ENCODE data around the gene FAM124B. TPM values are rescaled to one million over a fixed set of nuclear protein-coding genes. Genes with fewer than 3 reads are reported as not detected.

The FAM124B gene, protein sequence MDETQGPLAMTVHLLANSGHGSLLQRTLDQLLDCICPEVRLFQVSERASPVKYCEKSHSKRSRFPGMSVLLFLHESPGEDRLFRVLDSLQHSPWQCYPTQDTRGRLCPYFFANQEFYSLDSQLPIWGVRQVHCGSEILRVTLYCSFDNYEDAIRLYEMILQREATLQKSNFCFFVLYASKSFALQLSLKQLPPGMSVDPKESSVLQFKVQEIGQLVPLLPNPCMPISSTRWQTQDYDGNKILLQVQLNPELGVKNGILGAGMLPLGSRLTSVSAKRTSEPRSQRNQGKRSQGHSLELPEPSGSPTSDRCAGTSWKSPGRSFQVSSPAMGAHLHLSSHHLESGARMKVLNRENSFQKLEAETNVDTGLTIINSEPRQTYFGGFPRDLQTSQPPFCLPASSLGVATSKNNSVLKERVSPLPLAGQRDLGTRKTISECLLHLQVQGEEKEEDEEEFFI
- total RNA-seq (5.2 TPM), polyA plus RNA-seq (1 to 10 TPM; 1.6 to 4.2 (median 2.9) TPM)

DNA sequence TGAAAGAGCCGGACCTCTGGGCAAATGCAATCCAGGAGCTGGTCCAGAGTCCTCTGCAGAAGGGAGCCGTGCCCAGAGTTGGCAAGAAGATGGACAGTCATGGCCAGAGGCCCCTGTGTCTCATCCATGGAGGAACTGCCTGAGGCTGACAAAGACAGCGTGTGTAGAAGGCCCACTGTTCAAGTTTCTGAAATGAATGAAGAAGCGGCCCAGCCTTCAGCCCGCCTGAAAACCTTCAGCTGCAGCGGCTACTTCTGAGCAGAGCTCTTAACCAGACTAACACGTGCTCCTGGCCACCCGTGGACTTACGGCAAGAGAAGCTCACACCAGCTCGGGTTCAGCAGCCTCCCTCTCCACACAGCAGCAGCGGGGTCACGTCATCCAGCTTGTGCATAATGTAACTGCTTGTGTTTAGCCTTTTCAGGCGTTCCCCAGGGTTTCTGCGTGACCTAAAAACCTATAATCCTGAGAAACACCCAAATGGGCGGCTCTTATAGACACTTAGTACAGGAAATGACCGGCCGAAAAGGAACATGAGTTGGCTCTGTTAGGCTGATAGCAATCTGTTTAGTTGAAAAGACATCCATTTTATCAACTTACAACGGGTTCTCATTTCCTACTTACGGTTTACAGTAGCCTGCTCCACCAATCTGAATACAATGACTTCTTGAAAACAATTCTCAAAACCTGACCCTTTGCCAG, at the start of gene FAM124B:
Gene FAM124B, minus strand, starts transcription at position 467 of the 702 bp plus-strand sequence. Its CDS starts 339 bp downstream, at position 128.
- DNase-seq (peak; percentile 20 to 87 (median 49)), ATAC-seq (ENCODE audit: low read depth in 2 of 2) (peak; percentile 65 to 77)
- no peaks in the 10 kb centered on the region for H3K36me3 ChIP-seq (ENCODE audit: control insufficient read depth, insufficient read depth, low read length)
- Mint-ChIP-seq H3K27me3 (no peaks in the 10 kb centered on the region), H3K27ac (peak within 1 kb of the TSS; percentile 70 to 95 (median 82)), H3K4me1 (peaks cover 5 to 45% (median 15%) of the 10 kb centered on the region in 4 donors), H3K36me3 (peaks cover 9% of the 10 kb centered on the region), H3K9me3 (peaks cover 0 to 2% (median 0%) of the 10 kb centered on the region in 7 donors), H3K4me3 (peak within 1 kb of the TSS; percentile 71 to 90 (median 84))
- peak within 1 kb of the TSS; percentile 76 for H3K4me3 ChIP-seq (ENCODE audit: low read depth, low read length)
- H3K9me3 ChIP-seq (ENCODE audit: control insufficient read depth in 2 of 2, low read length in 2 of 2) = no peaks in the 10 kb centered on the region
- H3K27ac ChIP-seq (ENCODE audit: insufficient read depth, low read length, poor library complexity, severe bottlenecking) = peak within 1 kb of the TSS; percentile 54
- no peaks in the 10 kb centered on the region for H3K4me1 ChIP-seq (ENCODE audit: control insufficient read depth, insufficient read depth, low read length, poor library complexity, severe bottlenecking)
- H3K27me3 ChIP-seq (ENCODE audit: control insufficient read depth, insufficient read depth, low read length) = no peaks in the 10 kb centered on the region

DNA sequence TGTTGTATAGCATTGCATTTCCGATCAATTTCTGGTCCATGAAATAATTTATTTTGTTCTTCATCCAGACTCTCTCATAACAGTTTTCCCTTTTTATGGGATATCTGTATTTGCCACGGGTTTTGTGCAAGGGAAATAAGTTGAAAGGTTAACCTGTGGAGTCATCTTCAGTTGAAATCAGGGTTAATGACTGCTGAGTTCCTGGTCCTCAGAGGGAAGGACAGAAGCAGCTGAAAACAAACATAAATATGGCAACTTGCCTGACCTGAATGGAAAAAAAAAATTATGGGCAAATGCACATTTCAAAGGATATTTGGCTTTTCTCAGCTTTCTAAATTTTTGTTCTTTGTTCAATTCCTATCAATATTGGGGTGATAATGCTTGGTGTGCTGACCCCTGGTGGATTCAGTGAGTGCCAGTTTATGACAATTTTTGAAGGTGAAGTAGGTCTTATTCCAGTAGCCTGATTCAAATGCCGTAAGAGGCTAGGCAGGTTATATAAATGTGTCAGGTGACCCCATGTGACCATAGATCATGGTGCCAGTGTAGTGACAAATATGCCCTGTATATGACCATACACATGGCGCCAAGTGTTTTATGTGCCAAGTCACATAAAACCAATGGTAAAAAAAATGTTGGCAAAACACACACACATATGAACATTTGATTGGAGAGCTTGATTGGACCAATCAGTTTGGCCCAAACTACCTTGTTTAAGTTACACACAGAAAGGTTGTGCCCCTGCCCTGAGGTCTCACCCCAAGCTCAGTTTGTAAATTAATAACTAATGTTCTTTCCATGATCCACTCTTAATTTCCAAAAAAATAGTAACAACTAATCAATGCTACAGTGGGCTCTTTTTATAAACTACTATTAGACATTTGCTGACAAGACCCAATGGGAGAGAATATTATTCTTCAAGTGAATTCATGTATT, 47.6 kb upstream of the FAM124B start:
- DNase-seq = peak in 1 of 3 donors; percentile 53
- Mint-ChIP-seq H3K4me3 (no peak overlapping the region), H3K4me1 (no peaks in the 10 kb centered on the region), H3K9me3 (peaks cover 0 to 1% (median 0%) of the 10 kb centered on the region in 7 donors), H3K27ac (no peak overlapping the region), H3K27me3 (peaks cover 23% of the 10 kb centered on the region), H3K36me3 (no peaks in the 10 kb centered on the region)
- ATAC-seq (ENCODE audit: low read depth in 2 of 2) = no peak
- peaks cover 2% of the 10 kb centered on the region for H3K27me3 ChIP-seq (ENCODE audit: control insufficient read depth, insufficient read depth, low read length)
- no peak overlapping the region for H3K27ac ChIP-seq (ENCODE audit: insufficient read depth, low read length, poor library complexity, severe bottlenecking)
- no peaks in the 10 kb centered on the region for H3K9me3 ChIP-seq (ENCODE audit: control insufficient read depth in 2 of 2, low read length in 2 of 2)
- no peaks in the 10 kb centered on the region for H3K36me3 ChIP-seq (ENCODE audit: control insufficient read depth, insufficient read depth, low read length)
- no peak overlapping the region for H3K4me3 ChIP-seq (ENCODE audit: low read depth, low read length)
- H3K4me1 ChIP-seq (ENCODE audit: control insufficient read depth, insufficient read depth, low read length, poor library complexity, severe bottlenecking) = no peaks in the 10 kb centered on the region

DNA sequence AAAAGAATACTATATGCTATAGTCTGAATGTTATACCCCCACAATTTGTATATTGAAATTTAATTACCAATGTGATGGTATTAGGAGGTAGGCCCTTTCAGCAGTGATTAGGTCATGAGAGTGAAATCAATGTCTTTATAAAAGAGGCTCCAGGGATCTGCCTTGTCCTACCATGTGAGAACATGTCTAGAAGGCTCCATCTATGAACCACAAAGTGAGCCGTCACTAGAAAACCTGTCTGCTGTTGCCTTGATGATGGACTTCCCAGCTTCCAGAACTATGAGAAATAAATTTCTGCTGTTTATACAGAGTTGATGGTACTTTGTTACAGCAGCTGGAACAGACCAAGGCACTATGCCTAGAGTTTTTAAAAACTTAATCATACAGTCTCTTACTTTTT, 46.3 kb upstream of the FAM124B start:
- ATAC-seq (ENCODE audit: low read depth in 2 of 2) (no peak), DNase-seq (no peak)
- peaks cover 24% of the 10 kb centered on the region for H3K27me3 Mint-ChIP-seq

DNA sequence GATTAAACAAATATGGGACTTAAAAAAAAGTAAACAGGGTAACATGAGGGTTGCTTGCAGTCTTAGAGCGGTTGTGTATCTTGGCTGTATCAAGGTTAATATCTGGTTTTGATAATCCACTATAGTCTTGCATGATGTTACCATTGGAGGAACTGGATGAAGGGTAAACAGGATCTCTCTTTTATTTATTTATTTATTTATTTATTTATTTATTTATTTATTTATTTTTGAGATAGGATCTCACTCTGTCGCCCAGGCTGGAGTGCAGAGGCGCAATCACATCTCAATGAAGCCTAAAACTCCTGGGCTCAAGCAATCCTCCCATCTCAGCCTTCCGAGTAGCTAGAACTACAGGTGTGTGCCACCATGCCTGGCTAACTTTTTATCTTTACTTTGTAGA, 42.9 kb upstream of the FAM124B start:
- Histone ChIP-seq H3K36me3 (ENCODE audit: control insufficient read depth, insufficient read depth, low read length) (no peaks in the 10 kb centered on the region), H3K9me3 (ENCODE audit: control insufficient read depth in 2 of 2, low read length in 2 of 2) (no peaks in the 10 kb centered on the region), H3K27me3 (ENCODE audit: control insufficient read depth, insufficient read depth, low read length) (peaks cover 11% of the 10 kb centered on the region), H3K27ac (ENCODE audit: insufficient read depth, low read length, poor library complexity, severe bottlenecking) (no peak overlapping the region), H3K4me3 (ENCODE audit: low read depth, low read length) (no peak overlapping the region), H3K4me1 (ENCODE audit: control insufficient read depth, insufficient read depth, low read length, poor library complexity, severe bottlenecking) (peaks cover 11% of the 10 kb centered on the region)
- no peak overlapping the region for H3K27ac Mint-ChIP-seq
- no peak overlapping the region for H3K4me3 Mint-ChIP-seq
- ATAC-seq (ENCODE audit: low read depth in 2 of 2) (no peak), DNase-seq (no peak)
- H3K36me3 Mint-ChIP-seq = no peaks in the 10 kb centered on the region
- peaks cover 39% of the 10 kb centered on the region for H3K27me3 Mint-ChIP-seq
- H3K9me3 Mint-ChIP-seq = peaks cover 0 to 2% (median 0%) of the 10 kb centered on the region in 7 donors
- H3K4me1 Mint-ChIP-seq = peaks cover 3 to 15% (median 8%) of the 10 kb centered on the region in 4 donors

More for the DNA sequence above, 46.3 kb upstream of the FAM124B start:
- Histone ChIP-seq H3K4me3 (ENCODE audit: low read depth, low read length) (no peak overlapping the region), H3K27me3 (ENCODE audit: control insufficient read depth, insufficient read depth, low read length) (peaks cover 5% of the 10 kb centered on the region), H3K9me3 (ENCODE audit: control insufficient read depth in 2 of 2, low read length in 2 of 2) (no peaks in the 10 kb centered on the region), H3K27ac (ENCODE audit: insufficient read depth, low read length, poor library complexity, severe bottlenecking) (no peak overlapping the region), H3K36me3 (ENCODE audit: control insufficient read depth, insufficient read depth, low read length) (no peaks in the 10 kb centered on the region), H3K4me1 (ENCODE audit: control insufficient read depth, insufficient read depth, low read length, poor library complexity, severe bottlenecking) (no peaks in the 10 kb centered on the region)
- Mint-ChIP-seq H3K4me1 (peaks cover 0 to 5% (median 4%) of the 10 kb centered on the region in 4 donors), H3K27ac (no peak overlapping the region), H3K4me3 (no peak overlapping the region), H3K36me3 (no peaks in the 10 kb centered on the region), H3K9me3 (peaks cover 0 to 1% (median 0%) of the 10 kb centered on the region in 7 donors)

DNA sequence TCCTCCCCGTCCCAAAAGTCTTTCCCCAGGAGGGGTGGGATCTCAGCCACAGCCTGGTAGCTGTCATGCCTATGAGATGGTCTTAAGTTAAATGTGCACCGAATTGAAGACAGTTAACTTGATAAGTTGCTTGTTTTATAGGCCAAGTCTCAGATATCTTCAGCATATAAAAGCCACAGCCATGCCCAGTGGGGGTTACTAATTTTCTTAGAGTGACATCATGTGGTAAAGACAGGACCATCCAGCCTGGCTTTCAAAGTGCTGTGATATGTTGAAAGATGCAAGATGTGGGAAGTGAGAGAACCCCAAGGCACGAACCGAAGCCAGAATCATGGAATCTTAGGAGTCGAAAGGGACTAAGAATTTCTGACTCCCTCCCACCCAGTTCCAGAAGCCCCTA, 42.1 kb upstream of the FAM124B start:
- peaks cover 0 to 2% (median 0%) of the 10 kb centered on the region in 7 donors for H3K9me3 Mint-ChIP-seq
- peaks cover 11% of the 10 kb centered on the region for H3K27me3 ChIP-seq (ENCODE audit: control insufficient read depth, insufficient read depth, low read length)
- H3K4me3 Mint-ChIP-seq = no peak overlapping the region
- H3K4me1 ChIP-seq (ENCODE audit: control insufficient read depth, insufficient read depth, low read length, poor library complexity, severe bottlenecking) = peaks cover 11% of the 10 kb centered on the region
- H3K36me3 ChIP-seq (ENCODE audit: control insufficient read depth, insufficient read depth, low read length) = no peaks in the 10 kb centered on the region
- H3K36me3 Mint-ChIP-seq = no peaks in the 10 kb centered on the region
- H3K27ac ChIP-seq (ENCODE audit: insufficient read depth, low read length, poor library complexity, severe bottlenecking) = no peak overlapping the region
- peaks cover 47% of the 10 kb centered on the region for H3K27me3 Mint-ChIP-seq
- no peaks in the 10 kb centered on the region for H3K9me3 ChIP-seq (ENCODE audit: control insufficient read depth in 2 of 2, low read length in 2 of 2)
- peaks cover 3 to 15% (median 8%) of the 10 kb centered on the region in 4 donors for H3K4me1 Mint-ChIP-seq
- H3K27ac Mint-ChIP-seq = no peak overlapping the region
- no peak overlapping the region for H3K4me3 ChIP-seq (ENCODE audit: low read depth, low read length)
- DNase-seq = no peak
- ATAC-seq (ENCODE audit: low read depth in 2 of 2) = no peak

DNA sequence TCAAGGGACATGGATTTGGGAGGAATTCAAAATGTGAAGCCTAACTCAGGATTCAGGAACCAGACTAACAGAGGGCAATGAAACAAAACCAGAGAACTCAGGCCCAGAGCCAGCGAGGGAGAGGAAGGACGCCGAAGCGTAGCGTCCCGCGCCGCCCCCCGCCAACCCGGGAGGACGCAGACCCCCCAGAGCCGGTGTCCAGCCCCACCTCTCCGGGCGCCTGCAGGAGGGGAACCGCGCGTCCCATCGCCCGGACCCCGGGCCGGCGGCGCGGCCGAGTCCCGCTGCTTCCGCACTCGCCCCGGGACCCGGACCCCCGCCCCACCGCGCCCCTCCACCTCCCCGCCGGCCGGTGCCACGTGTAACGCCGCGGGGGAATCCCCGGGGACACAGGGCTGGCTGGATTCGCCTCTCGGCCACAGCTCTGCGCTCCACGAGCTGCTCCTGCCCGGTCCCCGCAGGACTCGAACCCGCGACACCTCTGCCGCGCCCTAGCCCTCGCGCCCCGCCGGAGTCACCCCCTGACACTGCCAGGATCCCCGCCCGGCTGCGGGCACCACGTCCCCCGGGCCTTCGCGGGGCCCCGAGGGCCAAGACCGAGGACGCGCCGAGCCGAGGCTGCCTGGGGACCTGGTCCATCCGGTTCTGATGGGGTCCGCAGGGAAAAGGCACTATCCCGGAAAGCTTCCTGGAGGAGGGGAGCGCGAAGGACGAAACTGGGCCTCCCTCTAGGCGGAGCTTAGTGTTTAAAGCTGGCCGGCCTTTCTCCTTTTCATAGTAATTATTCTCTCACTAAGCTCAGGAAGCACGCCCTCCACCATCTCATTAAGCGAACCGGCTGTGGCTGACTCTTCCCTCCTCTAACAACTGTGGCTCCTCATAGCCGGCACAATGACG, 40.4 kb upstream of the FAM124B start:
- H3K4me3 Mint-ChIP-seq = peak overlapping the region; percentile 52 to 77 (median 74)
- Histone ChIP-seq H3K4me3 (ENCODE audit: low read depth, low read length) (no peak overlapping the region), H3K4me1 (ENCODE audit: control insufficient read depth, insufficient read depth, low read length, poor library complexity, severe bottlenecking) (peaks cover 11% of the 10 kb centered on the region), H3K36me3 (ENCODE audit: control insufficient read depth, insufficient read depth, low read length) (no peaks in the 10 kb centered on the region), H3K27ac (ENCODE audit: insufficient read depth, low read length, poor library complexity, severe bottlenecking) (no peak overlapping the region), H3K9me3 (ENCODE audit: control insufficient read depth in 2 of 2, low read length in 2 of 2) (no peaks in the 10 kb centered on the region), H3K27me3 (ENCODE audit: control insufficient read depth, insufficient read depth, low read length) (peaks cover 14% of the 10 kb centered on the region)
- peaks cover 4 to 15% (median 8%) of the 10 kb centered on the region in 4 donors for H3K4me1 Mint-ChIP-seq
- H3K27me3 Mint-ChIP-seq = peaks cover 51% of the 10 kb centered on the region
- H3K36me3 Mint-ChIP-seq = no peaks in the 10 kb centered on the region
- ATAC-seq (ENCODE audit: low read depth in 2 of 2) (peak in 1 of 2 donors; percentile 20), DNase-seq (peak in 1 of 3 donors; percentile 17)
- peaks cover 0 to 3% (median 0%) of the 10 kb centered on the region in 7 donors for H3K9me3 Mint-ChIP-seq
- H3K27ac Mint-ChIP-seq = peak overlapping the region in 2 of 3 donors; percentile 8 to 64

Data from CD4-positive, CD25-positive, alpha-beta regulatory T cell (primary cell).